GM12891 (cell line): ENCODE data around the gene CAMTA1.

Source experiments
- PAX5 ChIP-seq: IDR thresholded peaks from 2 replicates; pipeline ENCODE4 v1.6.1; 2011; ENCODE audit warnings: low read length, moderate library complexity, mild to moderate bottlenecking; ENCODE audit not compliant: insufficient read depth, severe bottlenecking
- POLR2A ChIP-seq: IDR thresholded peaks from 2 replicates; pipeline ENCODE4 v1.6.1; 2011; ENCODE audit warnings: low read depth, low read length, control low read depth
- POLR2AphosphoS5 ChIP-seq: IDR thresholded peaks from 2 replicates; pipeline ENCODE4 v1.6.1; 2011; ENCODE audit warnings: low read depth, low read length, control low read depth
- SPI1 ChIP-seq: IDR thresholded peaks from 2 replicates; pipeline ENCODE4 v1.6.1; 2011; ENCODE audit warnings: low read depth, low read length, control low read depth
- TAF1 ChIP-seq: IDR thresholded peaks from 2 replicates; pipeline ENCODE4 v1.6.1; 2011; ENCODE audit warnings: low read depth, low read length, control low read depth

- TF ChIP-seq POLR2A (no peak), TAF1 (no peak), POLR2AphosphoS5 (no peak), SPI1 (no peak), PAX5 (no peak)
These were observed 800.1 kb downstream of the CAMTA1 start for GRCh38 chr1:7585216-7585907.
